Panc1 (cell line): Measurements from ENCODE around the gene FAHD1. TPM values are rescaled to one million over a fixed set of nuclear protein-coding genes. Genes with fewer than 3 reads are reported as not detected.

Experiments used
- ATAC-seq: fragments of 200-7000 bp; cut with Tn5 transposase; 2 replicates; pipeline ENCODE4 v1.9.1; 2020; ENCODE audit warnings: mild to moderate bottlenecking, moderate library complexity
- BruUV-seq: library from RNA; stranded (reverse); fragments of 400-500 nt; replicated peaks from 2 replicates; lab custom pipeline; 2021; lab: Mats Ljungman, UMichigan
- CTCF ChIA-PET: fragments of 300-600 bp; sonication (Branson Sonifier 250); formaldehyde crosslinking; loops from one replicate; lab custom pipeline; 2022; ENCODE audit warnings: antibody characterized with exemption; lab: Charles Lee
- POLR2A ChIA-PET: fragments of 300-600 bp; sonication (Branson Sonifier 250); formaldehyde crosslinking; loops from one replicate; lab custom pipeline; 2022; ENCODE audit warnings: antibody characterized with exemption; lab: Charles Lee
- DNase-seq: peaks from one replicate; pipeline ENCODE4 v3.0.0-alpha.2; 2010; ENCODE audit warnings: low read depth, low spot score
- H3K27ac ChIP-seq: 2 replicates; pipeline ENCODE4 v1.5.1; 2011; ENCODE audit warnings: mild to moderate bottlenecking, low read length, inconsistent platforms
- H3K27me3 ChIP-seq: fragments of 200-500 bp; sonication (Bioruptor generic); 2 replicates; pipeline ENCODE4 v1.6.0; 2014; ENCODE audit warnings: low read length, inconsistent platforms; ENCODE audit not compliant: control insufficient read depth, insufficient read depth
- H3K36me3 ChIP-seq: fragments of 200-500 bp; sonication (Bioruptor generic); 2 replicates; pipeline ENCODE4 v1.5.1; 2014; ENCODE audit warnings: inconsistent platforms, mild to moderate bottlenecking, low read length, moderate library complexity; ENCODE audit not compliant: control insufficient read depth, insufficient read depth
- H3K4me1 ChIP-seq: 2 replicates; pipeline ENCODE4 v1.5.1; 2011; ENCODE audit warnings: inconsistent platforms, mild to moderate bottlenecking, low read length, moderate library complexity; ENCODE audit not compliant: control insufficient read depth, insufficient read depth
- H3K4me3 ChIP-seq, 2 experiments: 2 replicates each; pipeline ENCODE4 v1.5.1; 2011 to 2012; ENCODE audit warnings: low read depth in 2 of 2, low read length in 2 of 2, mild to moderate bottlenecking in 2 of 2, inconsistent platforms in 1 of 2, moderate library complexity in 1 of 2
- H3K9me3 ChIP-seq: fragments of 200-500 bp; sonication (Bioruptor generic); 2 replicates; pipeline ENCODE4 v1.5.1; 2014; ENCODE audit warnings: low read depth, mild to moderate bottlenecking, inconsistent platforms, low read length, moderate library complexity; ENCODE audit not compliant: control insufficient read depth, insufficient read depth
- POLR2AphosphoS5 ChIP-seq: IDR thresholded peaks from 2 replicates; pipeline ENCODE4 v1.6.1; 2012; ENCODE audit warnings: mild to moderate bottlenecking, low read depth, low read length, moderate library complexity
- SIN3A ChIP-seq: IDR thresholded peaks from 2 replicates; pipeline ENCODE4 v1.6.1; 2012; ENCODE audit warnings: low read depth, mild to moderate bottlenecking, low read length, moderate library complexity, borderline replicate concordance; ENCODE audit not compliant: insufficient read depth
- TCF7L2 ChIP-seq: IDR thresholded peaks from 2 replicates; pipeline ENCODE4 v1.6.1; 2011; ENCODE audit warnings: mild to moderate bottlenecking, low read depth, low read length, inconsistent platforms
- in situ Hi-C: cut with HindIII; loops from 2 replicates; pipeline ENCODE4 v1.10.0; 2016; ENCODE audit warnings: low sequenced_read_pairs, low pct_unique_long_range_greater_than_20kb
- intact Hi-C: fragments of 100-400 bp; cut with micrococcal nuclease; formaldehyde crosslinking; loops from one replicate; pipeline ENCODE4 v1.10.0; 2022; ENCODE audit not compliant: unreplicated experiment
- total RNA-seq: library from RNA; stranded (reverse); gene quantifications from one replicate; pipeline ENCODE4 v1.2.1, GENCODE V29; 2021; ENCODE audit not compliant: unreplicated experiment
- TF ChIP-seq, protein P1 (sequence below): fragments of 450-650 bp; IDR thresholded peaks from 2 replicates; pipeline ENCODE4 v1.5.1; 2017; ENCODE audit warnings: mild to moderate bottlenecking
- TF ChIP-seq, protein P2 (sequence below), 2 experiments: IDR thresholded peaks; 2 replicates each; pipeline ENCODE4 v1.6.1; 2011 to 2012; ENCODE audit warnings: low read depth in 2 of 2, control low read depth in 1 of 2, low read length in 1 of 2, mild to moderate bottlenecking in 1 of 2, moderate library complexity in 1 of 2; ENCODE audit not compliant: insufficient read depth in 1 of 2

The FAHD1 gene
- total RNA-seq, 1 experiment from 2014 or later = 34.6 TPM

GRCh38 chr16:1818204-1818872 is 8.7 kb upstream of the FAHD1 start:
- H3K4me3 ChIP-seq = no peak overlapping the region
- no peaks in the 10 kb centered on the region for H3K9me3 ChIP-seq
- ChIA-PET POLR2A (no interaction called here), CTCF (interaction anchor here (0.6 kb wide), 1 partner anchor 15 kb away, joined by 8 read pairs; no protein-coding TSS in a partner anchor)
- intact Hi-C loops (no loop called here), in situ Hi-C loops (no loop called here)
- H3K27ac ChIP-seq = no peak overlapping the region
- no peaks in the 10 kb centered on the region for H3K4me1 ChIP-seq
- TF ChIP-seq, protein P1, sequence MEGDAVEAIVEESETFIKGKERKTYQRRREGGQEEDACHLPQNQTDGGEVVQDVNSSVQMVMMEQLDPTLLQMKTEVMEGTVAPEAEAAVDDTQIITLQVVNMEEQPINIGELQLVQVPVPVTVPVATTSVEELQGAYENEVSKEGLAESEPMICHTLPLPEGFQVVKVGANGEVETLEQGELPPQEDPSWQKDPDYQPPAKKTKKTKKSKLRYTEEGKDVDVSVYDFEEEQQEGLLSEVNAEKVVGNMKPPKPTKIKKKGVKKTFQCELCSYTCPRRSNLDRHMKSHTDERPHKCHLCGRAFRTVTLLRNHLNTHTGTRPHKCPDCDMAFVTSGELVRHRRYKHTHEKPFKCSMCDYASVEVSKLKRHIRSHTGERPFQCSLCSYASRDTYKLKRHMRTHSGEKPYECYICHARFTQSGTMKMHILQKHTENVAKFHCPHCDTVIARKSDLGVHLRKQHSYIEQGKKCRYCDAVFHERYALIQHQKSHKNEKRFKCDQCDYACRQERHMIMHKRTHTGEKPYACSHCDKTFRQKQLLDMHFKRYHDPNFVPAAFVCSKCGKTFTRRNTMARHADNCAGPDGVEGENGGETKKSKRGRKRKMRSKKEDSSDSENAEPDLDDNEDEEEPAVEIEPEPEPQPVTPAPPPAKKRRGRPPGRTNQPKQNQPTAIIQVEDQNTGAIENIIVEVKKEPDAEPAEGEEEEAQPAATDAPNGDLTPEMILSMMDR = no peak
- TF ChIP-seq POLR2AphosphoS5 (no peak), TCF7L2 (no peak), SIN3A (no peak)
- TF ChIP-seq, protein P2, sequence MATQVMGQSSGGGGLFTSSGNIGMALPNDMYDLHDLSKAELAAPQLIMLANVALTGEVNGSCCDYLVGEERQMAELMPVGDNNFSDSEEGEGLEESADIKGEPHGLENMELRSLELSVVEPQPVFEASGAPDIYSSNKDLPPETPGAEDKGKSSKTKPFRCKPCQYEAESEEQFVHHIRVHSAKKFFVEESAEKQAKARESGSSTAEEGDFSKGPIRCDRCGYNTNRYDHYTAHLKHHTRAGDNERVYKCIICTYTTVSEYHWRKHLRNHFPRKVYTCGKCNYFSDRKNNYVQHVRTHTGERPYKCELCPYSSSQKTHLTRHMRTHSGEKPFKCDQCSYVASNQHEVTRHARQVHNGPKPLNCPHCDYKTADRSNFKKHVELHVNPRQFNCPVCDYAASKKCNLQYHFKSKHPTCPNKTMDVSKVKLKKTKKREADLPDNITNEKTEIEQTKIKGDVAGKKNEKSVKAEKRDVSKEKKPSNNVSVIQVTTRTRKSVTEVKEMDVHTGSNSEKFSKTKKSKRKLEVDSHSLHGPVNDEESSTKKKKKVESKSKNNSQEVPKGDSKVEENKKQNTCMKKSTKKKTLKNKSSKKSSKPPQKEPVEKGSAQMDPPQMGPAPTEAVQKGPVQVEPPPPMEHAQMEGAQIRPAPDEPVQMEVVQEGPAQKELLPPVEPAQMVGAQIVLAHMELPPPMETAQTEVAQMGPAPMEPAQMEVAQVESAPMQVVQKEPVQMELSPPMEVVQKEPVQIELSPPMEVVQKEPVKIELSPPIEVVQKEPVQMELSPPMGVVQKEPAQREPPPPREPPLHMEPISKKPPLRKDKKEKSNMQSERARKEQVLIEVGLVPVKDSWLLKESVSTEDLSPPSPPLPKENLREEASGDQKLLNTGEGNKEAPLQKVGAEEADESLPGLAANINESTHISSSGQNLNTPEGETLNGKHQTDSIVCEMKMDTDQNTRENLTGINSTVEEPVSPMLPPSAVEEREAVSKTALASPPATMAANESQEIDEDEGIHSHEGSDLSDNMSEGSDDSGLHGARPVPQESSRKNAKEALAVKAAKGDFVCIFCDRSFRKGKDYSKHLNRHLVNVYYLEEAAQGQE (IDR thresholded peaks at IDR 0.05; ENCODE audit: insufficient read depth in 1 of 2, low read depth in 2 of 2, low read length in 1 of 2) = no peak
- ATAC-seq (peak; percentile 28; the same call in 1 of the 2 replicates), DNase-seq (no peak)
- H3K27me3 ChIP-seq = no peaks in the 10 kb centered on the region
- no peaks in the 10 kb centered on the region for H3K36me3 ChIP-seq
- no TSS peak for BruUV-seq

GRCh38 chr16:1818873-1819525 is 8.0 kb upstream of the FAHD1 start:
- BruUV-seq = no TSS peak
- H3K9me3 ChIP-seq = no peaks in the 10 kb centered on the region
- no peaks in the 10 kb centered on the region for H3K27me3 ChIP-seq
- no peak overlapping the region for H3K4me3 ChIP-seq
- TF ChIP-seq TCF7L2 = no peak
- TF ChIP-seq SIN3A = no peak
- TF ChIP-seq, protein P1 = no peak
- TF ChIP-seq, protein P2 (IDR thresholded peaks at IDR 0.05; ENCODE audit: insufficient read depth in 1 of 2, low read depth in 2 of 2, low read length in 1 of 2) = no peak
- TF ChIP-seq POLR2AphosphoS5 = no peak
- H3K27ac ChIP-seq = no peak overlapping the region
- in situ Hi-C loops (no loop called here), intact Hi-C loops (no loop called here)
- ChIA-PET POLR2A (no interaction called here), CTCF (interaction anchor here (0.6 kb wide), 1 partner anchor 15 kb away, joined by 8 read pairs; no protein-coding TSS in a partner anchor)
- no peaks in the 10 kb centered on the region for H3K36me3 ChIP-seq
- ATAC-seq = no peak
- DNase-seq = no peak
- 0 out of 2 replicates have a peak, but pooled peaks cover under 1% of the 10 kb centered on the region for H3K4me1 ChIP-seq
